GM23338 (cell line): Measurements from ENCODE around the gene FCGR1A. TPM values are rescaled to one million over a fixed set of nuclear protein-coding genes. Genes with fewer than 3 reads are reported as not detected.
A peak's percentile ranks its signal among the peaks of the same experiment; 100 is the strongest.
"Not testable (repeated sequence)": the region's sequence is repeated elsewhere in the genome, so short reads cannot be mapped to it uniquely, and the experiment has no call there.

ENCODE experiments used
- ATAC-seq: fragments of 200-7000 bp; cut with Tn5 transposase; 3 replicates; pipeline ENCODE4 v1.9.1; 2020
- DNase-seq: peaks from one replicate; pipeline ENCODE4 v3.0.0-alpha.2; 2015; ENCODE audit warnings: low spot score
- H2AFZ ChIP-seq: fragments of 200-600 bp; sonication (generic); 2 replicates; pipeline ENCODE4 v1.8.0; 2016; ENCODE audit warnings: antibody characterized with exemption, mild to moderate bottlenecking, moderate library complexity
- H3F3A ChIP-seq: fragments of 200-600 bp; sonication (generic); replicated peaks from 2 replicates; pipeline ENCODE4 v1.8.0; 2017; ENCODE audit warnings: antibody characterized with exemption, mixed run types, low read depth
- H3K27ac ChIP-seq: fragments of 200-600 bp; sonication (generic); 2 replicates; pipeline ENCODE4 v1.6.1; 2016; ENCODE audit warnings: low read depth
- H3K27me3 ChIP-seq: fragments of 200-600 bp; sonication (generic); 2 replicates; pipeline ENCODE4 v1.8.0; 2016; ENCODE audit warnings: mild to moderate bottlenecking, mixed run types, moderate library complexity; ENCODE audit not compliant: insufficient read depth
- H3K36me3 ChIP-seq: fragments of 200-600 bp; sonication (generic); 2 replicates; pipeline ENCODE4 v1.8.0; 2016; ENCODE audit warnings: mild to moderate bottlenecking; ENCODE audit not compliant: insufficient read depth
- H3K4me1 ChIP-seq: fragments of 200-600 bp; sonication (generic); 2 replicates; pipeline ENCODE4 v1.8.0; 2016; ENCODE audit warnings: mild to moderate bottlenecking, moderate library complexity; ENCODE audit not compliant: insufficient read depth
- H3K4me2 ChIP-seq: fragments of 200-600 bp; sonication (generic); 2 replicates; pipeline ENCODE4 v1.7.1; 2017; ENCODE audit warnings: mixed run types
- H3K4me3 ChIP-seq: fragments of 200-600 bp; sonication (generic); 2 replicates; pipeline ENCODE4 v1.6.1; 2016; ENCODE audit warnings: mixed run types
- H3K79me2 ChIP-seq: fragments of 200-600 bp; sonication (generic); replicated peaks from 2 replicates; pipeline ENCODE4 v1.8.0; 2017; ENCODE audit warnings: mild to moderate bottlenecking; ENCODE audit not compliant: insufficient read depth
- H3K9me2 ChIP-seq: fragments of 200-600 bp; sonication (generic); 2 replicates; pipeline ENCODE4 v1.8.0; 2017; ENCODE audit not compliant: insufficient read depth
- H4K20me1 ChIP-seq: fragments of 200-600 bp; sonication (generic); replicated peaks from 2 replicates; pipeline ENCODE4 v1.8.0; 2017; ENCODE audit warnings: mild to moderate bottlenecking; ENCODE audit not compliant: insufficient read depth
- H3K27ac Mint-ChIP-seq: 2 replicates; pipeline ENCODE4 v1.8.0; 2020; ENCODE audit warnings: inconsistent platforms, mild to moderate bottlenecking, moderate library complexity, mixed read lengths
- H3K27me3 Mint-ChIP-seq: 3 replicates; pipeline ENCODE4 v1.8.0; 2022; ENCODE audit warnings: low read depth, mild to moderate bottlenecking, moderate library complexity, mixed read lengths, inconsistent platforms; ENCODE audit not compliant: insufficient read depth, poor library complexity
- H3K36me3 Mint-ChIP-seq: 3 replicates; pipeline ENCODE4 v1.8.0; 2021; ENCODE audit warnings: low read depth, mild to moderate bottlenecking, inconsistent platforms, moderate library complexity, mixed read lengths
- H3K4me1 Mint-ChIP-seq: 3 replicates; pipeline ENCODE4 v1.8.0; 2020; ENCODE audit warnings: mild to moderate bottlenecking, inconsistent platforms, mixed read lengths
- H3K4me3 Mint-ChIP-seq: 3 replicates; pipeline ENCODE4 v1.8.0; 2021; ENCODE audit warnings: moderate library complexity, mild to moderate bottlenecking, inconsistent platforms, mixed read lengths
- H3K9me3 Mint-ChIP-seq: 3 replicates; pipeline ENCODE4 v1.8.0; 2020; ENCODE audit warnings: moderate library complexity, mild to moderate bottlenecking, inconsistent platforms, mixed read lengths
- polyA plus RNA-seq: library from polyadenylated mRNA; unstranded; fragments of >200 nt; fragmentation: Nextera tagmentation; extraction: Ambion mirVana; gene quantifications from 2 replicates; pipeline ENCODE4 v1.2.1, GENCODE V29; 2016
- total RNA-seq: library from RNA; depleted of rRNA; stranded (reverse); fragments of >200 nt; shearing (Covaris generic); gene quantifications from 2 replicates; pipeline ENCODE4 v1.2.3, GENCODE V29; 2014
- TF ChIP-seq, protein P1 (sequence below), 2 experiments: fragments of 200-600 bp in 1 of 2; sonication (generic) in 1 of 2; conservative IDR thresholded peaks; 2 replicates each; pipeline versions ENCODE4 v1.5.1 to v1.6.1; 2016 to 2017; ENCODE audit warnings: antibody characterized with exemption in 2 of 2, low read depth in 2 of 2, mild to moderate bottlenecking in 2 of 2, moderate library complexity in 1 of 2

Gene FCGR1A
- total and polyA plus RNA-seq, 2 experiments from 2014 or later: not detected

GRCh38 chr1:149783289-149783688 lies 795 bp downstream of the FCGR1A start:
- H4K20me1 ChIP-seq, H3K9me3 Mint-ChIP-seq, H3K4me2 ChIP-seq, H3K9me2 ChIP-seq, H3K27ac Mint-ChIP-seq, H3K4me3 ChIP-seq, H3K36me3 Mint-ChIP-seq, H3K79me2 ChIP-seq, H3K27me3 Mint-ChIP-seq, H3K27me3 ChIP-seq, H3K36me3 ChIP-seq, H3F3A ChIP-seq, H2AFZ ChIP-seq, H3K4me3 Mint-ChIP-seq, DNase-seq, ATAC-seq, H3K4me1 ChIP-seq, H3K27ac ChIP-seq, H3K4me1 Mint-ChIP-seq: not testable (repeated sequence)

DNA sequence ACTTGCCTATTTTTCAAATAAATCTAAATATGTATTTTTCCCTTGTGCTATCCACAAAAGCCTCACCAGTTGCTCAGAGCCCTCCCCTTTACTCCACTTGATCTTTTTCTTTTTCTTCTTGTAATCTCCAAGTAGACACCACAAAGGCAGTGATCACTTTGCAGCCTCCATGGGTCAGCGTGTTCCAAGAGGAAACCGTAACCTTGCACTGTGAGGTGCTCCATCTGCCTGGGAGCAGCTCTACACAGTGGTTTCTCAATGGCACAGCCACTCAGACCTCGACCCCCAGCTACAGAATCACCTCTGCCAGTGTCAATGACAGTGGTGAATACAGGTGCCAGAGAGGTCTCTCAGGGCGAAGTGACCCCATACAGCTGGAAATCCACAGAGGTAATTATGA lies 1.4 kb downstream of the FCGR1A start:
- H3K36me3 Mint-ChIP-seq, H3K9me2 ChIP-seq, H4K20me1 ChIP-seq, H3K27me3 ChIP-seq, H3K36me3 ChIP-seq, H3K79me2 ChIP-seq, H3K9me3 Mint-ChIP-seq, H3K4me1 ChIP-seq, DNase-seq, H3K4me3 Mint-ChIP-seq, H3K4me2 ChIP-seq, H3K27ac ChIP-seq, H2AFZ ChIP-seq, H3K27me3 Mint-ChIP-seq, H3K4me1 Mint-ChIP-seq, H3K4me3 ChIP-seq, H3K27ac Mint-ChIP-seq, H3F3A ChIP-seq: not testable (repeated sequence)
- peak; percentile 79 for ATAC-seq

GRCh38 chr1:149787688-149788451 lies 5.4 kb downstream of the FCGR1A start:
- not testable (repeated sequence) for H3K27ac ChIP-seq, H3K27ac Mint-ChIP-seq, H3K4me1 Mint-ChIP-seq, H3F3A ChIP-seq, H3K9me3 Mint-ChIP-seq, ATAC-seq, H3K4me3 Mint-ChIP-seq, H3K4me3 ChIP-seq, H3K4me1 ChIP-seq, H3K27me3 Mint-ChIP-seq, H3K27me3 ChIP-seq, H3K36me3 Mint-ChIP-seq, DNase-seq, H3K4me2 ChIP-seq, H3K9me2 ChIP-seq, H2AFZ ChIP-seq, H3K79me2 ChIP-seq, H3K36me3 ChIP-seq, H4K20me1 ChIP-seq

DNA sequence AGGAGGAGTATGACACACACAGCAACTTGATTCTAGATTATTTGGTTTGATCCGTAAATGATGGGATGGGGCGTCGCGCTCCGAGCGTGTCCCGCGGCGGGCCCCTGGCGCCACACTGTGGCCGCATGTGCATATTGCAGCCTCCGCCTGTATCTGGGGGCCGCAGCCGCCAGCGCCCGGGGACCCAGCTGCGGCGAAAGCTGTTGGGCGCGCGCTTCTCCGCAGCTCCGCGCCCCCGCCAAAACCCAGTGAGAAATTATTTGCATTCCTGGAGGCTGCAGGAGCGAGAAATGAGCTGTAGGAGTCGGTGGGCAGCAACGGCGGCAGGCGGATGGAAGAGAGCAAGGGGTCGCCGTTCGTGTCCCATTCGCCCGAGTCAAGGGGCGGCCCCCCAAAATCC lies 10.0 kb downstream of the FCGR1A start:
- H3K9me2 ChIP-seq, H3K36me3 Mint-ChIP-seq, H3K4me1 ChIP-seq, H3K27me3 Mint-ChIP-seq, H4K20me1 ChIP-seq, H3F3A ChIP-seq, H3K27me3 ChIP-seq, H3K4me1 Mint-ChIP-seq, H3K27ac Mint-ChIP-seq, H3K9me3 Mint-ChIP-seq, H3K27ac ChIP-seq, H3K4me2 ChIP-seq, H3K36me3 ChIP-seq, H2AFZ ChIP-seq, H3K79me2 ChIP-seq: not testable (repeated sequence)
- DNase-seq (peak; percentile 48), ATAC-seq (peak; percentile 80)
- H3K4me3 Mint-ChIP-seq: peak overlapping the region; percentile 64; the same call in 2 of the 3 replicates
- TF ChIP-seq, protein P1, sequence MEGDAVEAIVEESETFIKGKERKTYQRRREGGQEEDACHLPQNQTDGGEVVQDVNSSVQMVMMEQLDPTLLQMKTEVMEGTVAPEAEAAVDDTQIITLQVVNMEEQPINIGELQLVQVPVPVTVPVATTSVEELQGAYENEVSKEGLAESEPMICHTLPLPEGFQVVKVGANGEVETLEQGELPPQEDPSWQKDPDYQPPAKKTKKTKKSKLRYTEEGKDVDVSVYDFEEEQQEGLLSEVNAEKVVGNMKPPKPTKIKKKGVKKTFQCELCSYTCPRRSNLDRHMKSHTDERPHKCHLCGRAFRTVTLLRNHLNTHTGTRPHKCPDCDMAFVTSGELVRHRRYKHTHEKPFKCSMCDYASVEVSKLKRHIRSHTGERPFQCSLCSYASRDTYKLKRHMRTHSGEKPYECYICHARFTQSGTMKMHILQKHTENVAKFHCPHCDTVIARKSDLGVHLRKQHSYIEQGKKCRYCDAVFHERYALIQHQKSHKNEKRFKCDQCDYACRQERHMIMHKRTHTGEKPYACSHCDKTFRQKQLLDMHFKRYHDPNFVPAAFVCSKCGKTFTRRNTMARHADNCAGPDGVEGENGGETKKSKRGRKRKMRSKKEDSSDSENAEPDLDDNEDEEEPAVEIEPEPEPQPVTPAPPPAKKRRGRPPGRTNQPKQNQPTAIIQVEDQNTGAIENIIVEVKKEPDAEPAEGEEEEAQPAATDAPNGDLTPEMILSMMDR (conservative IDR thresholded peaks at IDR 0.05; ENCODE audit: low read depth in 2 of 2): peak; percentile 35 to 46; a peak in 3 of 4 replicates
- H3K4me3 ChIP-seq: peak overlapping the region; percentile 53
